Endothelial cell of umbilical vein (primary cell): ENCODE results near the gene CYP11A1.

ENCODE experiments used
- CTCF ChIP-seq, 2 donors: IDR thresholded peaks; 1 replicate in 1 of 2; 2 replicates in 1 of 2; pipeline ENCODE4 v1.5.1; 2011; ENCODE audit warnings: low read length in 2 of 2, mild to moderate bottlenecking in 2 of 2, moderate library complexity in 2 of 2, control low read depth in 1 of 2, inconsistent platforms in 1 of 2, low read depth in 1 of 2; ENCODE audit not compliant: insufficient read depth in 1 of 2; ENCODE audit errors: extremely low read depth in 1 of 2
- EZH2 ChIP-seq: IDR thresholded peaks from 2 replicates; pipeline ENCODE4 v1.6.1; 2012; ENCODE audit warnings: borderline replicate concordance, low read depth, mild to moderate bottlenecking, moderate library complexity, low read length, inconsistent platforms; ENCODE audit not compliant: severe bottlenecking
- JUN ChIP-seq: IDR thresholded peaks from 2 replicates; pipeline ENCODE4 v1.6.1; 2011; ENCODE audit warnings: borderline replicate concordance, low read depth; ENCODE audit not compliant: insufficient read length, insufficient read depth
- MAX ChIP-seq: IDR thresholded peaks from 2 replicates; pipeline ENCODE4 v1.6.1; 2011; ENCODE audit not compliant: insufficient read depth, insufficient read length
- MYC ChIP-seq: IDR thresholded peaks from one replicate; pipeline ENCODE4 v1.6.1; 2011; ENCODE audit warnings: mild to moderate bottlenecking, low read depth, low read length
- POLR2A ChIP-seq: IDR thresholded peaks from 2 replicates; pipeline ENCODE4 v1.6.1; 2012; ENCODE audit warnings: low read depth, mild to moderate bottlenecking, control low read depth, low read length
- POLR2AphosphoS5 ChIP-seq: IDR thresholded peaks from 2 replicates; pipeline ENCODE4 v1.6.1; 2012; ENCODE audit warnings: low read depth, mild to moderate bottlenecking, control low read depth, low read length, moderate library complexity; ENCODE audit not compliant: insufficient read depth

- TF ChIP-seq CTCF (IDR thresholded peaks at IDR 0.05; ENCODE audit: extremely low read depth in 1 of 2, insufficient read depth in 1 of 2, low read depth in 1 of 2, low read length in 2 of 2) (no peak), MAX (no peak), EZH2 (no peak), POLR2A (no peak), POLR2AphosphoS5 (no peak), JUN (no peak), MYC (no peak)
These were observed 36.6 kb upstream of the CYP11A1 start for GRCh38 chr15:74403991-74404563.
